HFF-Myc (cell line): ENCODE measurements around the gene OTULINL.
"Not testable (repeated sequence)": the region's sequence is repeated elsewhere in the genome, so short reads cannot be mapped to it uniquely, and the experiment has no call there.

Experiments used
- DNase-seq: peaks from one replicate; pipeline ENCODE4 v3.0.0-alpha.2; 2011; ENCODE audit warnings: low read depth; ENCODE audit errors: extremely low read depth
- H3K4me3 ChIP-seq: replicated peaks from 2 replicates; pipeline ENCODE4 v1.5.1; 2011; ENCODE audit warnings: low read depth, mild to moderate bottlenecking, control low read depth, low read length
- TF ChIP-seq, protein P1 (sequence below): IDR thresholded peaks from 2 replicates; pipeline ENCODE4 v1.5.1; 2012; ENCODE audit warnings: mild to moderate bottlenecking, low read depth, low read length, control low read depth; ENCODE audit errors: missing control alignments

Gene OTULINL

DNA sequence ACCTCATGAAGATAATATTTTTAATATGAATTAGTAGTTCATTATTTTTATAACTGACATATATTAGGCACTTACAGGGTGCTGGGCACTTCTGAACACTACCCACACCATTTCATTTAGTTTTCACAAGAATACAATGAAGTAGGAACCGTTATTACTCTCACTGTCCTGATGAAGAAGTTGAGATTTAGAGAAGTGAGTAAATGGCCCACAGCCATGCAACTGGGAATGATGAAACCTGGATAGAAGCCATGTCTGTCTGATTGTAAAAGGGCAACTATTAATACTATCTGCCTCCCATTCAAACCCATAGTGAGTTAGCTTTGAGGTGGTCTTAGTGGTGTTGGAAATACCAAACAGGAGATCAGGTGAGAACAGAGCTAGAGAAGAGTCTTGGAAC is 29.6 kb upstream of the OTULINL start:
- H3K4me3 ChIP-seq, result no peak overlapping the region
- TF ChIP-seq, protein P1, sequence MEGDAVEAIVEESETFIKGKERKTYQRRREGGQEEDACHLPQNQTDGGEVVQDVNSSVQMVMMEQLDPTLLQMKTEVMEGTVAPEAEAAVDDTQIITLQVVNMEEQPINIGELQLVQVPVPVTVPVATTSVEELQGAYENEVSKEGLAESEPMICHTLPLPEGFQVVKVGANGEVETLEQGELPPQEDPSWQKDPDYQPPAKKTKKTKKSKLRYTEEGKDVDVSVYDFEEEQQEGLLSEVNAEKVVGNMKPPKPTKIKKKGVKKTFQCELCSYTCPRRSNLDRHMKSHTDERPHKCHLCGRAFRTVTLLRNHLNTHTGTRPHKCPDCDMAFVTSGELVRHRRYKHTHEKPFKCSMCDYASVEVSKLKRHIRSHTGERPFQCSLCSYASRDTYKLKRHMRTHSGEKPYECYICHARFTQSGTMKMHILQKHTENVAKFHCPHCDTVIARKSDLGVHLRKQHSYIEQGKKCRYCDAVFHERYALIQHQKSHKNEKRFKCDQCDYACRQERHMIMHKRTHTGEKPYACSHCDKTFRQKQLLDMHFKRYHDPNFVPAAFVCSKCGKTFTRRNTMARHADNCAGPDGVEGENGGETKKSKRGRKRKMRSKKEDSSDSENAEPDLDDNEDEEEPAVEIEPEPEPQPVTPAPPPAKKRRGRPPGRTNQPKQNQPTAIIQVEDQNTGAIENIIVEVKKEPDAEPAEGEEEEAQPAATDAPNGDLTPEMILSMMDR, result no peak
- DNase-seq, result no peak

DNA sequence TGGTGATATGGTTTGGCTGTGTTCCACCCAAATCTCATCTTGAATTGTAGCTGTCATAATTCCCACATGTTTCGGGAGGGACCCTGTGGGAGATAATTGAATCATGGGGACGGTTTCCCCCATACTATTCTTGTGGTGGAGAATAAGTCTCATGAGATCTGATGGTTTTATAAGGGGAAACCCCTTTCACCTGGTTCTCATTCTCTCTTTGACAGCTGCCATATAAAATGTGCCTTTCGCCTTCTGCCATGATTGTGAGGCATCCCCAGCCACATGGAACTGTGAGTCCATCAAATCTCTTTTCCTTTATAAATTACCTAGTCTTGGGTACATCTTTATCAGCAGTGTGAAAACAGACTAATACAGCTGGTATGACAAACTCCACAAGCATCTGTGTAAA is 27.3 kb upstream of the OTULINL start:
- H3K4me3 ChIP-seq, DNase-seq: not testable (repeated sequence)

DNA sequence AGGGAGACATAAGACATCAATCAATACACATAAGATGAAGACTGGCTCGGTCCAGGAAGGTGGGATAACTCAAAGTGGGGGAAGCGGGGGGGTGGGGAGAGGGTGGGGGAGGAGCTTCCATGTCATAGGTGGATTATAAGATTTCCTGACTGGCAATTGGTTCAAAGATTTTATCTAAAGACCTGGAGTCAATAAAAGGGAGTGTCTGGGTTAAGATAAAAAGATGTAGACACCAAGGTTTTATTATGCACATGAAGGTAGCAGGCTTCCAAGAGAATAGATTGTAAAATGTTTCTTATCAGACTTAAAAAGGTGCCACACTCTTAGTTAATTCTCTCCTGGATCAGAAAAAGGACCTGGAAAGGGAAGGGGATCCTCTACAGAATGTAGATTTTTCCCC is 25.6 kb upstream of the OTULINL start:
- TF ChIP-seq, protein P1, result no peak
- DNase-seq, result no peak
- no peak overlapping the region for H3K4me3 ChIP-seq

DNA sequence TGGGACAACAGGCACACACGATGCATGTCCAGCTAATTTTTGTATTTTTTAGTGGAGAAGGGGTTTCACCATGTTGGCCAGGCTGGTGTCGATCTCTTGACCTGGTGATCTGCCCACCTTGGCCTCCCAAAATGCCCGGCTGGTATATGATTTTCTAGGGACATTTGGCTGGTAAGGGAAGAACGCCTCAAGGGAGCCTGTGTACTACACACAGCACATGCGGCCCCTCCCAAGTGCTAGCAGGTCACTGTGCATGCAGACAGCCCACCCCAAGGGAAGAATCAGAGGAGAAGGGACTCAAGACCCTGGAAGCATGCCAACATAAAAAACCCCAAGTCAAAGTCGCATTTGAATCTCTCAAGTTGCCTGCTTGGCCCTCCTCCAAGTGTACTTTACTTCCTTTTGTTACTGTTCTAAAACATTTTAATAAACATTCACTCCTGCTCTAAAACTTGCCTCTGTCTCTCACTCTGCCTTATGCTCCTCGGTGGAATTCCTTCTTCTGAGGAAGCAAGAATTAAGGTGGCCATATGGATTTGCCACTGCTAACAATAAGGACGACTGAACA is 24.3 kb upstream of the OTULINL start:
- DNase-seq, result no peak
- TF ChIP-seq, protein P1, result no peak
- no peak overlapping the region for H3K4me3 ChIP-seq

DNA sequence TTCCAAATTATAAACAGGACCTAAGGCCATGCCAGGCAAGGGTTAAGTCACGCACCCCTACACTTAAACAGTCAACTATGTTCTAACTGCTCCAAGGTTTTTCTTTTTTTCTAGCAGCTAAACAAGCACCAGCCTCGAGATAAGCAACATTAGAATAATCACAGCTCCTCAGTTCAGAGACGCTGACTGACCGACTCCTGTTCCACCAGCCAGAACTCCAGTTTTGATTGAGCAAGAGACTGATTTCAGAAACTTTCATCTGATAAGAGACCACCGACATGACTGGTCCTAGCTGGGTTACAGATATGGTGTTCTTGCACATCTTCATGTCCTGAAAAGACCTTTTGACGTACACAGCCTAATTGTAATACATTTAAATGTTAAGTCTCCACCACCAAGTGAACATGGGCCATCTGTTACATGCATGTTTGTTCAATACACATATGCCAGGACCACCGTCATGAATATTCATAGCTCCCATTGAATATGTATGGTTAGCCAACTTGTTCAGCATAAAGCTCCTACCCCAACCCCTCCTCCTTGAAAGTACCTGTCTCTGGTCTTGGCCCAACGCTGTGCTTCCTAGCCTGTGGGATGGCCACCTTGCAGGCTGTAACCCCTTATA is 23.7 kb upstream of the OTULINL start:
- TF ChIP-seq, protein P1, result no peak
- DNase-seq, result no peak
- H3K4me3 ChIP-seq, result no peak overlapping the region

DNA sequence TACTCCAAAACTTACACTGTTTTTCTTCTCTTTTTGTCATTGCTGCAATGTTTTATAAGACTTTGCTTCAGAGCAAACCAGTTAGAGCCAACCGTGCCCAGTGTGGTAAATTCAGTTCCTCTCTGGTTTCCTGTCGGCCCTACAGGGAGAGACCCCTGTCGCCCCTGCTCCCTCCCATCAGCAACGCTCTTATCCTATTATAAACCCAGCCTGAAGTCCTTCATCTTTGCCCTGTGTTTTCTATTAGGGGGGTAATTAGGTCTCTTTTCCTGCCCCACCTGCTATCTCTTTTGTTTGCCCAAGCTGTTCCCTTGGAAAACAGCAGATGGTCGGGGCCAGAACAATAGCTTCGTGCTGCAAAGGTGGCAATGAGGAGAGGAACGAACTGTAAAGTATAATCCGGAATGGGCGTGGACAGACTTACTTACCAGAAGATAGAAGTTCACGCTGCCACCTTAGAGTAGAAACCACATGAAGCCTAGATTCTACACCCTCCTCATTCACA is 21.4 kb upstream of the OTULINL start:
- no peak overlapping the region for H3K4me3 ChIP-seq
- TF ChIP-seq, protein P1, result no peak
- no peak for DNase-seq

DNA sequence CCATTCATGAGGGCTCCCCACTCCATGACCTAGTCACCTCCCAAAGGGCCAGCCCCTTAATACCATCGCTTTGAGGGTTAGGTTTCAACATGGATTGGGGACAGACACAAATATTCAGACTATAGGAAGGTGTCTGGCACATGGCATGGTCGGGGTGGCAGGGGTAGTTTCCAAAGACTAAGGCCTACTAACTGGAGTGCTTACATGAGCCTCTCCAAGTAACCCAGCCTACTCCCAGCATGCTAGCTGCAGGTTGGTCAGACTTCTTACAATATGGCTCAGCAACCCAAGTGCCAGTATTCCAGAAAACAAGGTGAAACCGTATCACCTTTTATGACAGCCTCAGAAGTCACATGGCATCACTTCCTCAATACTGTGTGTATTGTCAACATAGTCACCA is 19.9 kb upstream of the OTULINL start:
- TF ChIP-seq, protein P1, result no peak
- no peak for DNase-seq
- H3K4me3 ChIP-seq, result no peak overlapping the region
